HG03342 (cell line): ENCODE data around the gene WDR33.
"Not testable (repeated sequence)": the region's sequence is repeated elsewhere in the genome, so short reads cannot be mapped to it uniquely, and the experiment has no call there.

Source experiments
- ATAC-seq: cut with Tn5 transposase; IDR thresholded peaks from one replicate; pipeline ENCODE4 v1.9.1; 2021; ENCODE audit warnings: mild to moderate bottlenecking, moderate library complexity; ENCODE audit not compliant: unreplicated experiment

The WDR33 gene

DNA sequence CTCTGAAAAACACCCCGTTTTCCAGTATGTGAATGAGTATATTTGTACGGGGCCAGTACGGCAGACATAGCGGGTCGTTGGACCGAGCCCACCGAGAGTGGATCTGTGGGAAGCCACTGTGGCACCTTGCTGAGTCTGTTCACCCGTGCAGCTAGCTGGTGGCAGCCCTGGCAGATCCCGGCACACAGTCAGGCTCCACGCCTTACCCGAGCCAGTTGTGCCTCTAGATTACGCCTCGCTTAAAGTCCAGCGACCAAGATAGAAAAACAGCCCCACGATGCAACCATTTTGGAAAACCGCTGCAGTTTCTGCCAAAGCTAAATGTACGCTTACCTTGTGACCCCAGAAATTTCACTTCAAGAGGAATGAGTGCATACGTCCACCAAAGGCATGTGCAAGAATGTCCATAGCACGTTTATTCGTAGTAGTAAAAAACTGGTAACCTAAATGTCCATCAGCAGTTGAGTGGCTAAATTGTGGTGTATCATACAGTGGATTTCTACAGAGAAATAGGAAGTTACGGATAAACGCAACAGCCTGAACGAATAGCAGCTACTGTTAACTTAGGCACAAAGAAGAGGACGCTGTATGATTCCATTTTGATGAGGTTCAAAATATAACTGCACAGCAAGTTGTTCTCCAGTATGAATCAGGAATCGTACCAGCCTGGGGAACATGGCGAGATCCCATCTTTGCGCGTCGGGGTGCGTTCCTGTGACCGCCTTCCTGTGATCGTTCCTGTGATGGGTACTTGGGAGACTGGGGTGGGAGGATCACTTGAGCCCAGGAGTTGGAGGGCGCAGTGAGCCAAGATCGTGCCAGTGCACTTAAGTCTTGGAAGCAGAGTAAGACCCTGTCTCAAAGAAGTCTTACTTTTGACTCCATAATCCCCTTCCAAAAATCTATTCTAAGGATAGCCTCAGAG lies 688 bp upstream of the WDR33 start:
- ATAC-seq: no peak

DNA sequence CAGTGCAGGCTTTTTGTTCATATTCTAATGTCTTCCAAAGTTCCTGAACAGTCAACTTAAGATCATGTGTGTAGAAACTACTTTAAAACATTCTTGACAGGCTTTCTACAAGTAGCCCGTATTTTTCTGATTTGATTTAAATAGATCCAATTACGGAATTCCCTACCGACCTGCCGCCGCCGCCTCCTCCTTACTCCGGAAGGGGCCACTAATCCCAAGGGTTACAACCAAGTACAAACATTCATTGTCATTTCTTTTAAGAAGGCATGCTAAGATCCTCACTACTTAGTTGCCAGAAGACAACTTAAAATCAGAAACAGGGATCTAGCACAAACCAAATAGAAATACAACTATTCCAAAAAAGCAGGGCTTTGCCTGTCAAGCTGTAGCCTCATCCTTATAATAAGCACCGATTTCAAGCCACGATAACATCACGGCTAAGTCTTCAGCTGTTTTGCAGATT lies 784 bp downstream of the WDR33 start:
- ATAC-seq: no peak

DNA sequence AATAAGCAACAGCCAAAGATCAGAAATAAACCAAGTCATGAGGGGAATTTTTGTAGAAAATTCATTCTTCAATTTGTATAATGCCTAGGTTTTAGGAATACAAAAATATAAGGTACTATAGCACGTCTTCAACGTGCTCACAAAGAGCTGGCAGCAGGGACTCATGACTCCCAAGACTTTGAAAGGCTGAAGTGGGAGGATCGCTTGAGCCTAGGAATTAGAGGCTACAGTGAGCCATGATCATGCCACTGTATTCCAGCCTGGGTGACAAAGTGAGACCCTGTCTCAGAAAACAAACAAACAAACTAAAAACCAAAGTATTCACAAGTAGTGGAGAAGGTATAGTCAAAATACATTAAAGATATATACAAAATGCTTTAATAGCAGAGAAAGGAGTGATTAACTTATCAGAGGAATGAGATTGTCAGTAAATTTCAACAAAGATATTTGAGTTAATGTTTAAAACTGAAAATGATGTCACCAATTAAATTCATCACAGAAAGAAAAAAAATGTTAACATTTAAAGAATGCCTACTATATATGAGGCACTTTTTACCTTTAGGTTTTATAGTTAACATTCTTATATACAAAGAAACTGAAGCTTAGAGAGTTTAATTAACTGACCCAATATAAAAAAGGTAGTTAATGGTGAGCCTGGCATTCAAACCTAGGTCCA lies 3.2 kb downstream of the WDR33 start:
- no peak for ATAC-seq

DNA sequence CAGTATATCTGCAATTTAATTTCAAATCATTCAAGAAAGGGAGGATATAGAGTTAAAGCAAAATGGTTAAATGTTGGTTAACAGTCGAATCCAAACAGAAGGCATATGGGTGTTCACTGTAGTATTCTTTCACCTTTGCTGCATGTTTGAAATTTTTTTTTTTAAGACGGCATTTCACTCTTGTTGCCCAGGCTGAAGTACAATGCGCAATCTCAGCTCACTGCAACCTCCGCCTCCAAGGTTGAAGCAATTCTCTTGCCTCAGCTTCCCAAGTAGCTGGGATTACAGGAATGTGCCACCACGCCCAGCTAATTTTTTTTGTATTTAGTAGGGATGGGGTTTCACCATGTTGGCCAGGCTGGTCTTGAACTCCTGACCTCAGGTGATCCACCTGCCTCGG lies 4.1 kb downstream of the WDR33 start:
- not testable (repeated sequence) for ATAC-seq

DNA sequence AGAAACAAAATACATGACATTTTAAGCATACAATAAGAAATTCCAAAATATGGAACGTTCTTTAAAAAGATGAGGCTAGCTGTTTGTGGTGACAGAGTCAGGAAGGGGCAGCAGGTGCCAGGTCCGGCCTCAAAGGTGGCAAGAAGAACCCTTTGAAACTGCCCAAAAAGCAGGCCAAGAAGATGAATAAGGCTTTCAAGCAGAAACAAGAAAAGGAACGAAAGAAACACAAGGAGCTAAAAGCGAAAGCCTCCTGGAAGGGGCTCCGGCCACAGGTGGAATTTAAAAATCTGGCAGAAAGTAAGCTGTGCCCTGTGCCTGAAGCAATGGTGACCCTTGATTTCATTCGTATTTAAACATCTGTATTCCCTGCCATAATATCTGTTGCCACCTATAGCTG lies 5.5 kb downstream of the WDR33 start:
- no peak for ATAC-seq

DNA sequence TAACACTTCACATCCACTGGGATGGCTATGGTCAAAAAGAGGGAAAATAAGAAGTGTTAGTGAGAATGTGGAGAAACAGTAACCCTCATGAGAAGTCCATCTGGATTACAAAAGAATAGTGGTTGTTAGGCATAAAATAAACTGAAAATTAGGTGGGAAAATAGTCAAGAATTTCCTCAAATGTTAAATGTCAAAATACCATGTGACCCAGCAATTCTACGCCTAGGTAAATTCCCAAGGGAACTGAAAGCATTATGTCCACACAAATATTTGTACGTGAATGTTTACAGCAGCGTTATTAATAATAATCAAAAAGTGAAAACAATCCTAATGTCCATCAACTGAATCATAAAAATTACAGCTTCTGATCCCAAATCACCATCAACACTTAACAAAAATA lies 11.0 kb downstream of the WDR33 start:
- no peak for ATAC-seq

DNA sequence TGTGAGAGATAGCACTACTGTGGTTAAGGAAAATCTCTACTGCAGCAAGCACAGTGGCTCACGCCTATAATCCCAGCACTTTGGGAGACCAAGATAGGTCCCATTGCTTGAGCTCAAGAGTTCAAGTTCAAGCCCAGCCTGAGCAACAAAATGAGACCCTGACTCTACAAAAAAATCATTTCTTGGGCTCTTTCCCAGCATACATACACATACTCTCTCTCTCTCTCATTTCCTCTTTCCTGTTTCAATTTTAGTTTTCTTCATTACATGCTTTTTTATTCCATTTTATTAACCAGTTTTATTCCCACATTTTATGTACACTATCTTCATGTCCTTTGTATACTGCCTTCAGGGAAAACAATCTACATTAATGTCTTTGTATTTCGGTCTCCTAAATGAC lies 14.6 kb downstream of the WDR33 start:
- no peak for ATAC-seq

DNA sequence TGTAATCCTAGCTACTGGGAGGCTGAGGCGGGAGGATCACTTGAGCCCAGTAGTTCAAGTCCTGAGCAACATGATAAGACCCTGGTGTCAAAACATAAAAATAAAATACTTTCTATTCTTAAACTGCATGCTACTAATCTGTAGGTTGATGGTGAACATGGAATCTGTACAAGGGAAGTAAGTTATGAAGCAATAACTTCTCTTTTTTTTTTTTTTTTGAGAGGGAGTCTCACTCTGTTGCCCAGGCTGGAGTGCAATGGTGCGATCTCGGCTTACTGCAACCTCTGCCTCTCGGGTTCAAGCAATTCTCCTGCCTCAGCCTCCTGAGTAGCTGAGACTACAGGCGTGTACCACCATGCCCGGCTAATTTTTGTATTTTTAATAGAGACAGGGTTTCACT lies 16.1 kb downstream of the WDR33 start:
- not testable (repeated sequence) for ATAC-seq

DNA sequence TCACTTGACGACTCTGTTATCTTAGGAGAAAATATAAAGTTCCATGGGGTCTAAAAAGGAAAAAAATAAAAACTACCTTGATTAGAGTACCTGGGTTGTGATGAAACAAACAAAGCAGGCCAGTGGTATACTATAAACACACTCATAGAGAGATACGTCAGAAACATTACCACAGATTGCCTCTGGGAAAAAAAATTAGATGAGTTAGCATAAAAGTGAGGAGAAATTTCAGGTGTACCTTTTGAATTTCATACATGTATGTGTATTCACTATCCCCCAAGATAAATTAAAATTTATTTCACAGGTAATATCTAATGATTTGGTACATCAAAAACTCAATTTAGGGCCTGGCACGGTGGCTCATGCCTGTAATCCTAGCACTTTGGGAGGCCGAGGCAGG lies 18.2 kb downstream of the WDR33 start:
- ATAC-seq: no peak

DNA sequence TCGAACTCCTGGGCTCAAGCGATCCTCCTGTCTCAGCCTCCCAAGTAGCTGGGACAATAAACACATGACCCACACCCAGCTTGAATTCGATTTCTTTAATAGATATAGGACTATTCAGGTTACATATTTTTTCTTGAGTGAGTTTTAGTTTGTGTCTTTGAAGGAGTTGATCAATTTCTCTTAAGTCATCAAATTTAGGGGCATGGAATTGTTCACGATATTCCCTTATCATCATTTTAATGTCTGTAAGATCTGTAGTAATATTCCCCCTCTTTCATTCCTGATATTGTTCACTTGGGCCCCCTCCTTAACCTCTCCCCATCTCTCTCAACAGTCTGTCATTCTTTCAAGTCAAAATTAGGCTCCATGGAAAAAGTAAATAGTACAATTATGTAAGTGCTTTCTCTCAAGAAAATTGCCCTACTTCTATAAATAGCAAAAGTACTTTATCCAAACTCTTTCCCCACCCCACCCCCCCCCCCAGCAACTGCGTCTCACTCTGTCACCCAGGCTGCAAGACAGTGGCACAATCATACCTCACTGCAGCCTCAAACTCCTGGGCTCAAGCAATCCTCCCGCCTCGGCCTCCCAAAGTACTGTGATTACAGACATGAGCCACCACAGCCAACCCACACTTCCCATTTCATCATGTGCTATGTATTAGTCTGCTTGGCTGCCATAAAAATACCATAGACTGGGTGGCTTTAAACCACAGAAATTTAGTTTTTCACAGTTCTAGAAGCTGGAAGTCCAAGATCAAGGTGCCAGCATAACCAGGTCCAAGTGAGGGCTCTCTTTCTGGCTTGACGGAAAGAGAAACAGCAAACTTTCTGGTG lies 20.1 kb downstream of the WDR33 start:
- no peak for ATAC-seq

DNA sequence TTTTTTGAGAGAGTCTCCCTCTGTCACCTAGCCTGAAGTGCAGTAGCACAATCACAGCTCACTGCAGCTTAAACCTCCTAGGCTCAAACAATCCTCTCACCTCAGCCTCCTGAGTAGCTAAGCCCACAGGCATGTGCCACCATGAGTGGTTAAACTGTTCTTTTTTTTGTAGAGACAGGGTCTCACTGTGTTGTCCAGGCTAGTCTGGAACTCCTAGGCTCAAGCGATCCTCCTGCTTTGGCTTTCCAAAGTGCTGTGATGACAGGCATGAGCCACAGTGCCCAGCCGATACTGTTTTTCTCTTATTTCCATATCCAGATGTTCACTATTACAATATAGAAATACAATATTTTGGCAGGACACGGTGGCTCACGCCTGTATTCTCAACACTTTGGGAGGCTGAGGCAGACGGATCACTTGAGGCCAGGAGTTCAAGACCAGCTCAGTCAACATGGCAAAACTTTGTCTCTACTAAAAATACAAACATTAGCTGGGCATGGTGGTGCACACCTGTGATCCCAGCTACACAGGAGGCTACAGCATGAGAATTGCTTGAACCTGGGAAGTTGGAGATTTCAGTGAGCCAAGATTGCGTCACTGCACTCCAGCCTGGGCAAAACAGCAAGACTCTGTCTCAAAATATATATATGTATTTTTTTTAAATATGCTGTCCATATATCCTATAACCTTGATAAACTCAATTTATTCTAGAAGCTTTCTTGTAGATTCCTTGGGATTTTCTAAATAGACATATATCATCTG lies 24.7 kb downstream of the WDR33 start:
- ATAC-seq: no peak

DNA sequence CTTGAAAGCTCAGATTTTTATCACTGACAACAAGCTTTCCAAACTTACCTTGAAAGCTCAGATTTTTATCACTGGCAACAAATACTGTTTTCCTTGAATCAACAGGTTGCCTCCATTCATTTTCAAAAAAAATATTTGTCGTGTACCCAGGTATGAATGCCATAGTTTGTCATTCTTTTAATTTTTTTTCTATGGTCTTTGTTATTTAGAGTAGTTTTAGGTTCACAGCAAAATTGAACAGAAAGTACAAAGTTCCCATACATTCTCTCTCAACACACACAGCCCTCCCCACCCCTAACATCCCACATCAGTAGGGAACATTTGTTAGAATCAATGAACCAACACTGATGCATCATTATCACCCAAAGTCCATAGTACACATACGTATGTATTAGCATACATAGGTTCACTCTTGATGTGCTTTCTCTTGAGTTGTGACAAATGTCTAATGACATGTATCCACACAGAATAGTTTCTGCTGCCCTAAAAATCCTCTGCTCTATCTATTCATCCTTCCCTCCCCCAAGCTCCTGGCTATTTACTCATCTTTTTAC lies 25.9 kb downstream of the WDR33 start:
- ATAC-seq: no peak

DNA sequence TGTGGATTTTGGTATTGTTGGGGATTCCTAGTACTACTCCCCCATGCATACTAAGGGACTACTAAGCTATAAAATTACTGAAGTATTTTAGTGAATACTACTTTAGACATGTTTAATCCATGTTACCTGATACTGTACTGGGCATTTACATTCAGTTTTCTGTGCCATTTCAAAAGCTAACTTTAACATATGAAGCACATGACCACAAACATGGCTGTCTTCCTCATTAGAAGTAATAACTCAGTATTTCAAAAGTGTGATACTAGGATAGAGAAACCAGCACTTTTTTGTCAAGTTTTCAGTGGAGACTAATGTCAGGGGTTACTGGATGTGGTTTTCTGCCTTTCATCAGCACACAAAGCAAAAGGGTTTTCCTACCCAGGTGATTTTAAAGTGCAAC lies 27.9 kb downstream of the WDR33 start:
- no peak for ATAC-seq

DNA sequence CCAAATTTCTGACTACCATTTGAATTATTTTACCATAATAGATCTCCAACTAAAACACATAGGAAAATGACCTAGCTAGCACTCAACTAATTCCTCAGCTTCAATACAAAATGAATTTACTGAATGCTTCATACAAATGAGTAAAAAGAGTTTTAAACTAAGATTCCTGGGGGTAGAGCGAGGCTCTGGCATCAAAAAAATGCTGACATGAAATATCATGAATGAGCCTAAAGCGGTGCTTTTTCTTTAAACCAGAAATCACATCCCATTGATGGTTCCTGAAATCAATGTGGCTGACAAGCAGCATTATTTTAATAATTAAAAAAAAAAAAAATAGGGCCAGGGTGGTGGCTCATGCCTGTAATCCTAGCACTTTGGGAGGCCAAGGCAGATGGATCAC lies 32.1 kb downstream of the WDR33 start:
- ATAC-seq: no peak

DNA sequence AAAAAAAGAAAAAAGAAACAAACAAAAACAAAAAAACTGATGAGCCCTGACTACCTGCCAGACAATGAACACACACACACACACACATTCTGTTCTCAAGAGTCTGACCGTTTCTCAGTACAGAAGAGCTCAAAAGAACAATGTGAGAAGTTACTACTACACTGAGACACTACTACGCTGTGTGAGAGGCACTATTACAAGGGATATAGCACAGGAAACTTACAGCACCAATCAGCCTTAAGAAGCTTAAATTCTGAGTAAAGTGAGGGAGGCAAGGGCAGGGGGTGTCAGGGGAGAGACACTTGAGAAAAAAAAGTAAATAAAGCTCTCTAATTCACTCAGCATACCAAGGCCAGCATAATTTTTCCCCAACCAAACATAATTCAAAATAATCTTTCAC lies 32.5 kb downstream of the WDR33 start:
- ATAC-seq: no peak

DNA sequence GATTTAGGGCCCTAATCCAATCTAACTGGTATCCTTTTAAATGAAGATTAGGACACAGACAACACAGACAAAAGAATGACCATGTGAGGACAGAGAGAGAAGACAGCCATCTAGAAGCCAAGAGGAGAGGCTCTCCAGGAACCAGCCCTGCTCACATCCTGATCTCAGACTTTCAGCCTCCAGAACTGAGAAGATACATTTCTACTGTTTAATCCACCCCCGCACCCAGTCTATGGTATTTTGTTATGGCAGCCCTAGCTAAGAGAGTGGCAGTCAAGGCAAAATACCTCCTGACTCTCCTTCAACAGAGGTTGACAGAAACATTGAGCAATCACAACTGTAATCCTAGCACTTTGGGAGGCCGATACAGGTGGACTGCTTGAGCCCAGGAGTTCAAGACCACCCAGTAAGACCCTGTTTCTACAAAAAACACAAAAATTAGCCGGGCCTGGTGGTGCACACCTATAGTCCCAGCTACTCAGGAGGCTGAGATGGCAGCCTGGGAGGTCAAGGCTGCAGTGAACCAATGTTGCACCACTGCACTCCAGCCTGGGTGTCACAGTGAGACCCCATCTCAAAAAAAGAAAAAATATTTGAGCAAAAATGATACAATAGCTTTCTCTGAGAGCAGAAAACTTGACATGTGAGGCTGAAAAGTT lies 34.7 kb downstream of the WDR33 start:
- ATAC-seq: no peak

DNA sequence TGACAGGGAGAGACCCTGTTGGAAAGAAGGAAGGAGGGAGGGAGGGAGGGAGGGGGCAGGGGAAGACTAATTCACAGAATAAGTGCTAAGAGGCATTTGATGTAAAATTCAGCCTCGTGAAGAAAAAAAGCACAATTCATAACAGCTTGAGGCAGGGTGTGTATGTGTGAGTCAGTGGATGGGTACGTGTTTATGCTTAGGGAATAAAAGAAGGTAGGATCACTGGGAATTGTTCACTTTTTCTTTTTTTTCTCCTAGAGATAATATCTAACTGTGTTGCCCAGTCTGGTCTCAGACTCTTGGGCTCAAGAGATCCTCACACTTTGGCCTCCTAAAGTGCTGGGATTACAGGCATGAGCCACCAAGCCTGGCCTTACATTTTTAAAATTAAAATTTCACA lies 39.2 kb downstream of the WDR33 start:
- no peak for ATAC-seq

DNA sequence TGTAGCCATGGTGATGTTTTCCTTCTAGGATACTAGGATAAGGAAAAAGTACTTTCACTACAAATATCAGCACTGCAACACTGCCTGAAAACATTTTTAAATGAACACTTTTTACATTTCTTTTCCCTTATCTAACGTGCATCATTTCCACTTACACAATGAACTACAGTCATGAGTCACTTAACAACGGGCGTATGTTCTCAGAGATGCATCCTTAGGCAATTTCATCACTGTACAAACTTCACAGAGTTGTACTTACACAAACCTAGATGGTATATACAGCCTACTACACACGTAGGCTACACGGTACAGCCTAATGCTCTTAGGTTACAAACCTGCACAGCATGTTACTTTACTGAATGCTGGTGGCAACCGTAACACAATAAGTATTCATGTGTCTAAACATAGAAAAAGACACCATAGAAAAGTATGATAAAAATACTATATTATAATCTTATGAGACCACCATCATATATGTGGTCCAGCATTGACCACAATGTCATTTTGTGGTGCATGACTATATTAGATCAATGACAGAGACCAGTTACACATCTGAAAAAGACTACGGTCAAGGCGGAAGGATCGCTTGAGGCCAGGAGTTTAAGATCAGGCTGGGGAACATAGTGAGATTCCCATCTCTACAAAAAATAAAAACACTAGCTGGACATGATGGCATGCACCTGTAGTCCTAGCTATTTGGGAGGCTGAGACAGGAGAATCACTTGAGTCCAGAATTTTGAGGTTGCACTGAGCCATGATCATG lies 39.8 kb downstream of the WDR33 start:
- ATAC-seq: no peak

DNA sequence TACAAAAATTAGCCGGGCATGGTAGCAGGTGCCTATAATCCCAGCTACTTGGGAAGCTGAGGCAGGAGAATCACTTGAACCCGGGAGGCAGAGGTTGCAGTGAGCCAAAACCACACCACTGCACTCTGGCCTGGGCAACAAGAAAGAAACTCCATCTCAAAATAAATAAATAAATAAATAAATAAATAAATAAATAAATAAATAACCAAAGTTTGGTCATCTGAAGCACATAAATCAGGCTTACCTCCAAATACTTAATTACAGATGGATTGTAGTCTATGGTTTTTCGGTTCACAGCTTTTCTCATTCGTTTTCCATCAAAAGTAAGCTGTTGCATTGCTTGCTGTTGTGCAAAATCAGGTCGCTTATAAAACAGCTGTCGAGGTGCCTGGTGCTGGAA lies 40.4 kb downstream of the WDR33 start:
- not testable (repeated sequence) for ATAC-seq
